GM03348 (cell line): ENCODE results near the gene PRKAB1.

Experiments
- DNase-seq: peaks from one replicate; pipeline ENCODE4 v3.0.0; 2012; ENCODE audit warnings: low spot score

The PRKAB1 gene

GRCh38 chr12:119712721-119713120 is 44.8 kb downstream of the PRKAB1 start:
- DNase-seq: no peak

DNA sequence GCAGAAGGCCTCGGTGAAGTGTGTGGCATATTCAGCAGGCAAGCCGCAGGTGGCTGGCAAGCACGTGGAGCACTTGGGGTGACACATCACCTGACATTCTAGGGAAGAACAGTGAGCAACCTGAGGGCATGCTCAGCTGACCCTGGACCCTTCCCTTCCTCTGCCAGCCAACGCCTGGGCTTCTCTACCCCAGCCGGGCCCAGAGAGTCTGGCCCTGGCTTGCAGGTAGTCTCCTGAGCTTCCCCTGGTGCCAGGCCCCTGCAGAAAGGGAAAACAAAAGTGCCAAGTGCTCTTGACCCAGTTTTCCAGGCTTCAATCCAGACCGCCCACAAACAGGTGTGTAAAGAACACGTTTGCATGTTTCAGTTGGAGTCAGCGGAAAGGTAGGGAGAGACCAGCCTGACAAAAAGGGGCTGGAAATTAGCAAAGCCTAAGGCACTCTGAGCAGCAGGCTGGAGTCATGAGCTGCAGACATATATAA is 45.7 kb downstream of the PRKAB1 start:
- DNase-seq: no peak

GRCh38 chr12:119714614-119715267 is 46.8 kb downstream of the PRKAB1 start:
- DNase-seq: no peak

DNA sequence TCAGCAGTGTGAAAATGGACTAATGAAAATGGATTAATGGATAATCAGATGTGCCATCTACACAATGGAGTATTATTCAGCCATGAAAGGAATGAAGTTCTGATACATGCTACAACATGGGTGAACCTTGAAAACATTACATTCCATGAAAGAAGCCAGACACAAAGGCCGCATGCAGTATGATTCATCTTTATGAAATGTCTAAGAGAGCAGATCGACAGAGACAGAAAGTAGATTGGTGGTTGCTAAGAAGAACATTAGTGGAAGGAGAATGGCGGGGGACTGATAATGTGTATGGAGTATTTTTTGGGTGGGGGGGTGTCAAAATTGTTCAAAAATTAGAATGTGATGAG is 47.3 kb downstream of the PRKAB1 start:
- no peak for DNase-seq

- DNase-seq: no peak
Observed at GRCh38 chr12:119718141-119718540, 50.2 kb downstream of the PRKAB1 start.

- no peak for DNase-seq
Observed at GRCh38 chr12:119720349-119720748, 52.4 kb downstream of the PRKAB1 start.

DNA sequence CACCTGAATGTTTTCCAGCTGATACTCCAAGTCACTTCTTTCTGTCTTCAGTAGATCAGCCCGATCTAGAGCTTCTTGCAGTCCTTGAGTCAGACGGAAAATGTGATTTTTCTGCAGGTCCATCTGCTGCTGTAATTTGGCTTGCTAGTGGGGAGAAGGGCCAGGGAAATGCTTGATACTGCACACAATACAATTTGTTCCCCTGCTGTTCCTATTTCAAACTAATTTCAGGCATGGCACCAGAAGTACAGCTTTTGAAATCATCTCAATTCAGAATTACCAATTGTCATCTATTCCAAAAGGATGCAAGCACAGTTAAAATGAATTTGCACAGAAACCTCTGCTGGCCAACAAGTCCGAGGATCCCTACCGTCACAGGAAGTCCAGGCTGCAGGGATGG is 53.4 kb downstream of the PRKAB1 start:
- no peak for DNase-seq

DNA sequence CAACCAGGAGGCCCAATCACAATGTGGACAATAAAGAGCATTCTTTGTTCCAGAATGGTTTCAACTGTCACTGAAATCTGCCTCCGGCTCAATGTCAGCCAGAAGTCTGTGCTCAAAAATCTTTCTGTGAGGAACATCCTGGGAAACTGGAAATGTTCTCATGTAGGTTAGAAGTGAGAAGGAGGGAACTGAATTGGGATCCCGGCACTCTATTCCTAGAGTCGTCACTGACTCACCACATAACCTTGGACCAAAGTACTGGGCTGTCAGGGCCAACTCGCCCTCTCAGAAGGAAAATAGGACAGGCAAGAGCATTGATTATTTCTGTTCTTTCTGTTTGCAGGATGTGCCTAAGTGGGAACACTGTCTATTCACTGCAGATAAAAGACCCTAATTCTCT is 57.6 kb downstream of the PRKAB1 start:
- no peak for DNase-seq

DNA sequence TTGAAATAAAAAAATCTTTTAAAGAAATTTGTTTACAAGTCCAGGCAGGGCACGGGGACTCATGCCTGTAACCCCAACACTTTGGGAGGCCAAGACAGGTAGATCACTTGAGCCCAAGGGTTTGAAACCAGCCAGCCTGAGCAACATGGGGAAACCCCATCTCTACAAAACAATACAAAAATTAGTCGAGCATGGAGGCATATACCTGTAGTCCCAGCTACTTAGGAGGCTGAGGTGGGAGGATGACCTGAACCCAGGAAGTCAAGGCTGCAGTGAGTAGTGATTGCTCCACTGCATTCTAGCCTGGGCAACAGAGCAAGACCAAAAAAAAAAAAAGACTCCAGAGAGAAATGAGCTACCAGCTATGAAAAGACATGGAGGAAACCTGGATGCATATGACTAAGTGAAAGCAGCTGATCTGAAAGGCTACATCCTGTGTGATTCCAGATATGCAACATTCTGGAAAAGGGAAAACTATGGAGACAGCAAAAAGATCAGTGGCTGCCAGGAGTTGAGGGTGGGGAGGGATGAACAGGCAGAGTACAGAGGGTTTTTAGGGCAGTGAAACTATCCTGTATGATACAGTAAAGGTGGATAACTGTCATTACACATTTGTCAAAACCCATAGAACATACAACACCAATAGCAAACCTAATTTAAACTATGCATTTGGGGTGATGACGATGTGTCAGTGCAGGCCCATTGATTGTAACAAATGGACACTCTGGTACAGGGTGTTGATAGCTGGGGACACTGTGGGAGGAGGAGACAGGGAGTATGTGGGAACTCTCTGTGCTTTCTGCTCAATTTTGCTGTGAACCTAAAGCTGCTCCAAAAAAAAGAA is 59.9 kb downstream of the PRKAB1 start:
- no peak for DNase-seq

DNA sequence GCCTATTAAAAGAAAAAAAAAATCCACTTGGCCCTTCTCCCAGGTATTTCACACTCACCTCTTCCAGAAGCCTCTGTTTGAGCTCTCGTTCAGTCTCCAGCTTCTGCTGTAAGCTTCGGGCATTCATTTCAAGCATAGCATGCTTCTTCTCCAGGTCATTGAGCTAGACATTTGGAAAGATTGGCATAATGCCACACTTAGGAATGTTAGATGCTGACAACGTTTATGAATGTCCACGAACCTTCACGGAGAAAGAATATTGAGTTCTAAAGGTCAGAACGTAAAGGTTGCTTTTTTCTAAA is 60.5 kb downstream of the PRKAB1 start:
- no peak for DNase-seq

GRCh38 chr12:119729871-119730270 is 61.9 kb downstream of the PRKAB1 start:
- DNase-seq: no peak

DNA sequence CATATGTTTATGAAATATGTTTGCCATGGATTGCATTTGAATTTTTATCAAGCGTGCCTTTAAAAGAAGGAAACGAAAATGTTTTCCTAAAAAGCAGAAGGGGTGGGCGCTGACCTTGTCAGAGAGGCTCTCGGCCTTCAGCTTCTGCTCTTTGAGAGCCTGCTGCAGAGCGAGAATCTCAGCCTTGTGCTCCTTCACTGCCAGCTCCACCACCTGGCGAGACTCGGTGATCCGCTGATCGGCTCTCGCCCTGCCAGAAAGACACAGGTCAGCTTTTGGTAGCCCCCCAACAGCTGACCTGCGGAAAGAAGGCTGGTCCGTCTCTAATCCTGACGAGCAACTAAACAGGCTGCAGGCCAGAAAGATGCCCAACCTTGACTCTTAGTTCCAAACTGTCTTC is 62.4 kb downstream of the PRKAB1 start:
- DNase-seq: no peak
